ENCODE measurements around the gene REC8. TPM values are rescaled to one million over a fixed set of nuclear protein-coding genes. Genes with fewer than 3 reads are reported as not detected.

Gene REC8
- total RNA-seq, 1 experiment from 2014 or later = 0.54 TPM

Other genes starting within 250 kb of the REC8 start
- 28.8 and 40.5 TPM in 2 replicates for gene DHRS4, start 218.3 kb upstream of the REC8 start, total RNA-seq (2014; rRNA removed; shearing (Covaris generic))
- 5.5 and 12.0 TPM in 2 replicates for gene DHRS4L2, start 183.2 kb upstream of the REC8 start, total RNA-seq (2014; rRNA removed; shearing (Covaris generic))
- 0.14 TPM in 1 of 2 replicates, not detected in the other for gene CARMIL3, start 120.1 kb upstream of the REC8 start, total RNA-seq (2014; rRNA removed; shearing (Covaris generic))
- not detected in 2 replicates for gene CPNE6, start 100.5 kb upstream of the REC8 start, total RNA-seq (2014; rRNA removed; shearing (Covaris generic))
- 14.3 and 16.0 TPM in 2 replicates for gene PCK2, start 77.8 kb upstream of the REC8 start, total RNA-seq (2014; rRNA removed; shearing (Covaris generic))
- gene DCAF11, start 57.3 kb upstream of the REC8 start, total RNA-seq (2014; rRNA removed; shearing (Covaris generic)) = 53.4 and 78.4 TPM in 2 replicates
- 1.0 and 1.6 TPM in 2 replicates for gene NRL, start 57.1 kb upstream of the REC8 start, total RNA-seq (2014; rRNA removed; shearing (Covaris generic))
- not detected in 2 replicates for gene FITM1, start 41.4 kb upstream of the REC8 start, total RNA-seq (2014; rRNA removed; shearing (Covaris generic))
- 584 and 638 TPM in 2 replicates for gene PSME1, start 35.9 kb upstream of the REC8 start, total RNA-seq (2014; rRNA removed; shearing (Covaris generic))
- gene EMC9, start 30.5 kb upstream of the REC8 start, total RNA-seq (2014; rRNA removed; shearing (Covaris generic)) = 26.7 and 38.1 TPM in 2 replicates
- gene PSME2, start 25.5 kb upstream of the REC8 start, total RNA-seq (2014; rRNA removed; shearing (Covaris generic)) = 346 and 383 TPM in 2 replicates
- 44.3 and 107 TPM in 2 replicates for gene RNF31, start 24.6 kb upstream of the REC8 start, total RNA-seq (2014; rRNA removed; shearing (Covaris generic))
- 75.0 and 84.3 TPM in 2 replicates for gene IRF9, start 10.8 kb upstream of the REC8 start, total RNA-seq (2014; rRNA removed; shearing (Covaris generic))
- gene IPO4, start 16.7 kb downstream of the REC8 start, total RNA-seq (2014; rRNA removed; shearing (Covaris generic)) = 42.7 and 49.3 TPM in 2 replicates
- 96.0 and 96.4 TPM in 2 replicates for gene TM9SF1, start 23.4 kb downstream of the REC8 start, total RNA-seq (2014; rRNA removed; shearing (Covaris generic))
- gene TSSK4, start 33.6 kb downstream of the REC8 start, total RNA-seq (2014; rRNA removed; shearing (Covaris generic)) = not detected in 2 replicates
- 61.1 and 66.9 TPM in 2 replicates for gene CHMP4A, start 41.4 kb downstream of the REC8 start, total RNA-seq (2014; rRNA removed; shearing (Covaris generic))
- gene MDP1, start 44.0 kb downstream of the REC8 start, total RNA-seq (2014; rRNA removed; shearing (Covaris generic)) = 35.6 and 36.7 TPM in 2 replicates
- gene NEDD8, start 60.3 kb downstream of the REC8 start, total RNA-seq (2014; rRNA removed; shearing (Covaris generic)) = 314 and 338 TPM in 2 replicates
- gene GMPR2, start 60.8 kb downstream of the REC8 start, total RNA-seq (2014; rRNA removed; shearing (Covaris generic)) = 78.4 and 98.2 TPM in 2 replicates
- gene TINF2, start 70.5 kb downstream of the REC8 start, total RNA-seq (2014; rRNA removed; shearing (Covaris generic)) = 52.2 and 52.3 TPM in 2 replicates
- 0.12 and 0.74 TPM in 2 replicates for gene TGM1, start 91.1 kb downstream of the REC8 start, total RNA-seq (2014; rRNA removed; shearing (Covaris generic))
- 15.1 and 18.9 TPM in 2 replicates for gene RABGGTA, start 99.5 kb downstream of the REC8 start, total RNA-seq (2014; rRNA removed; shearing (Covaris generic))
- 5.8 and 6.0 TPM in 2 replicates for gene DHRS1, start 127.7 kb downstream of the REC8 start, total RNA-seq (2014; rRNA removed; shearing (Covaris generic))
- gene NOP9, start 127.8 kb downstream of the REC8 start, total RNA-seq (2014; rRNA removed; shearing (Covaris generic)) = 5.7 and 6.3 TPM in 2 replicates
- not detected in 2 replicates for gene CIDEB, start 135.9 kb downstream of the REC8 start, total RNA-seq (2014; rRNA removed; shearing (Covaris generic))
- gene LTB4R2, start 138.1 kb downstream of the REC8 start, total RNA-seq (2014; rRNA removed; shearing (Covaris generic)) = 0.33 and 0.45 TPM in 2 replicates
- gene LTB4R, start 139.4 kb downstream of the REC8 start, total RNA-seq (2014; rRNA removed; shearing (Covaris generic)) = 0.39 and 0.41 TPM in 2 replicates
- gene ADCY4, start 163.0 kb downstream of the REC8 start, total RNA-seq (2014; rRNA removed; shearing (Covaris generic)) = not detected in 2 replicates
- gene RIPK3, start 167.9 kb downstream of the REC8 start, total RNA-seq (2014; rRNA removed; shearing (Covaris generic)) = not detected in 2 replicates
- gene NFATC4, start 196.1 kb downstream of the REC8 start, total RNA-seq (2014; rRNA removed; shearing (Covaris generic)) = 7.1 and 9.5 TPM in 2 replicates
- gene NYNRIN, start 226.9 kb downstream of the REC8 start, total RNA-seq (2014; rRNA removed; shearing (Covaris generic)) = 0.14 and 0.21 TPM in 2 replicates